NB4 (cell line): ENCODE measurements around the gene RPN2.

Experiments
- CTCF ChIP-seq: IDR thresholded peaks from one replicate; pipeline ENCODE4 v1.5.1; 2012; ENCODE audit warnings: low read depth, low read length
- MAX ChIP-seq: IDR thresholded peaks from 2 replicates; pipeline ENCODE4 v1.6.1; 2011; ENCODE audit warnings: low read depth, low read length
- POLR2A ChIP-seq: IDR thresholded peaks from 2 replicates; pipeline ENCODE4 v1.6.1; 2011; ENCODE audit warnings: mild to moderate bottlenecking; ENCODE audit not compliant: insufficient read length; ENCODE audit errors: extremely low read depth

- TF ChIP-seq CTCF (no peak), POLR2A (no peak), MAX (no peak)
Observed at GRCh38 chr20:37242503-37242902, 63.4 kb downstream of the RPN2 start.
